HG03095 (cell line): ENCODE data around the gene CST7.
"Not testable (repeated sequence)": the region's sequence is repeated elsewhere in the genome, so short reads cannot be mapped to it uniquely, and the experiment has no call there.

ENCODE experiments used
- ATAC-seq: cut with Tn5 transposase; IDR thresholded peaks from one replicate; pipeline ENCODE4 v1.9.1; 2021; ENCODE audit warnings: moderate library complexity; ENCODE audit not compliant: unreplicated experiment

CST7 gene

DNA sequence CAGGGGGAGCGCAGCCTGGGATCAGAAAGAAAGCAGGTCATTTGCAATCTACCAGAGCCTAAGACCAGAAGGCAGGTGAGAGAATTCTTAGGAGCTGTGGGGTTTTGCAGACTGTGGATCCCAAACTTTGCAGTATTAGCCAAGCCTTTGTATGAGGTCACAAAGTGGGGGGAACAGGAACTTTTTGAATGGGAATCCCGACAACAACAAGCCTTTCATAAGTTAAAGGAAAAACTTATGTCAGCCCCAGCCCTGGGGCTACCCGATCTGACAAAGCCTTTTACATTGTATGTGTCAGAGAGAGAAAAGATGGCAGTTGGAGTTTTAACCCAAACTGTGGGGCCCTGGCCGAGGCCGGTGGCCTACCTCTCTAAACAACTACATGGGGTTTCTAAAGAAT, 19.8 kb upstream of the CST7 start:
- not testable (repeated sequence) for ATAC-seq

DNA sequence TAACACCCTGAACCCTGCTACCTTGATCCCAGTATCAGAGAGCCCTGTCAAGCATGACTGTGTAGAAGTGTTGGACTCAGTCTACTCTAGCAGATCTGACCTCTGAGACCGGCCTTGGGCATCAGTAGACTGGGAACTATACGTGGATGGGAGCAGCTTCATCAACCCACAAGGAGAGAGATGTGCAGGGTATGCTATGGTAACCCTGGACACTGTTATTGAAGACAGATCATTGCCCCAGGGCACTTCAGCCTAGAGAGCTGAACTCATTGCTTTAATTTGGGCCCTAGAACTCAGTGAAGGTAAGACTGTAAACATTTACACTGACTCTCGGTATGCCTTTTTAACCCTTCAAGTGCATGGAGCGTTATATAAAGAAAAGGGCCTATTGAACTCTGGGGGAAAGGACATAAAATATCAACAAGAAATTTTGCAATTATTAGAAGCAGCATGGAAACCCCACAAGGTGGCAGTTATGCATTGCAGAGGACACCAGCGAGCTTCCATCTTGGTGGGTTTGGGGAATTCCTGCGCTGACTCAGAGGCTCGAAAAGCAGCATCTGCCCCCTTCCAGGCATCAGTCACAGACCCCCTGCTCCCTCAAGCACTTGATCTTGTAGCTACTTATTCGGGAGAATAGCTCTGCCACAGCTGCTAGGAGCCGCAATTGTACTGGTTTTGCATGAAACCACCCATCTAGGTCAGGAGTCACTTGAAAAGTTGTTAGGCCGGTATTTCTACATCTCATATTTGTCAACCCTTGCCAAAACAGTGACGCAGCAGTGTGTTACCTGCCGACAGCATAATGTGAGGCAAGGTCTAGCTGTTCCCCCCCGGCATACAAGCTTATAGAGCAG, 19.0 kb upstream of the CST7 start:
- ATAC-seq = not testable (repeated sequence)

DNA sequence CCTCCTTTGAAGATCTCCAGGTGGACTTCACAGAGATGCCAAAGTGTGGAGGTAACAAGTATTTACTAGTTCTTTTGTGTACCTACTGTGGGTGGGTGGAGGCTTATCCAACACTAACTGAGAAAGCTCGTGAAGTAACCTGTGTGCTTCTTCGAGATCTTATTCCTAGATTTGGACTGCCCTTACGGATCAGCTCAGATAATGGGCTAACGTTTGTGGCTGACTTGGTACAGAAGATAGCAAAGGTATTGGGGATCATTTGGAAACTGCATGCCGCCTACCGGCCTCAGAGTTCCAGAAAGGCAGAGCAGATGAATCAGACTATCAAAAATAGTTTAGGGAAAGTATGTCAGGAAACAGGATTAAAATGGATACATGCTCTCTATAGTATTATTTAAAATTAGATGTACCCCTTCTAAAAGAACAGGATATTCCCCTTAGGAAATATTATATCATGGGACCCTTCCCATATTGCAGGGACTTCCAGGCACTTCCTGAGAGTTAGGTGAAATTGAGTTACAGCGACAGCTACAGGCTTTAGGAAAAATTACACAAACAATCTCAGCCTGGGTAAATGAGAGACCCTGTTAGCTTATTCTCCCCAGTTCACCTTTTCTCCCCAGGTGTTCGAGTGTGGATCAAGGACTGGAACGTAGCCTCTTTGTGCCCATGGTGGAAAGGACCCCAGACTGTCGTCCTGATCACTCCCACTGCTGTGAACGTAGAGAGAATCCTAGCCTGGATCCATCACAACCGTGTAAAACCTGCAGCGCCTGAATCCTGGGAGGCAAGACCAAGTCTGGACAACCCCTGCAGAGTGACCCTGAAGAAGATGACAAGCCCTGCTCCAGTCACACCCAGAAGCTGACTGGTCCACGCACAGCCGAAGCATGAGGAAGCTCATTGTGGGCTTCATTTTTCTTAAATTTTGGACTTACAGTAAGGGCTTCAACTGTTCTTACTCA, 18.1 kb upstream of the CST7 start:
- ATAC-seq = not testable (repeated sequence)

DNA sequence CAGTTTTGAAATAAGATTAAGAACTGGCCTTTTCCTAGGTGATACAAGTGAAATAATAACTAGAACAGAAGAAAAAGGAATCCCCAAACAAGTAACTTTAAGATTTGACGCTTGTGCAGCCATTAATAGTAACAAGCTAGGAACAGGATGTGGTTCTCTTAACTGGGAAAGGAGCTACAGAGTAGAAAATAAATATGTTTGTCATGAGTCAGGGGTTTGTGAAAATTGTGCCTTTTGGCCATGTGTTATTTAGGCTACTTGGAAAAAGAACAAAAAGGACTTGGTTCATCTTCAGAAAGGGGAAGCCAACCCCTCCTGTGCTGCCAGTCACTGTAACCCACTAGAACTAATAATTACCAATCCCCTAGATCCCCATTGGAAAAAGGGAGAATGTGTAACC, 17.2 kb upstream of the CST7 start:
- not testable (repeated sequence) for ATAC-seq

DNA sequence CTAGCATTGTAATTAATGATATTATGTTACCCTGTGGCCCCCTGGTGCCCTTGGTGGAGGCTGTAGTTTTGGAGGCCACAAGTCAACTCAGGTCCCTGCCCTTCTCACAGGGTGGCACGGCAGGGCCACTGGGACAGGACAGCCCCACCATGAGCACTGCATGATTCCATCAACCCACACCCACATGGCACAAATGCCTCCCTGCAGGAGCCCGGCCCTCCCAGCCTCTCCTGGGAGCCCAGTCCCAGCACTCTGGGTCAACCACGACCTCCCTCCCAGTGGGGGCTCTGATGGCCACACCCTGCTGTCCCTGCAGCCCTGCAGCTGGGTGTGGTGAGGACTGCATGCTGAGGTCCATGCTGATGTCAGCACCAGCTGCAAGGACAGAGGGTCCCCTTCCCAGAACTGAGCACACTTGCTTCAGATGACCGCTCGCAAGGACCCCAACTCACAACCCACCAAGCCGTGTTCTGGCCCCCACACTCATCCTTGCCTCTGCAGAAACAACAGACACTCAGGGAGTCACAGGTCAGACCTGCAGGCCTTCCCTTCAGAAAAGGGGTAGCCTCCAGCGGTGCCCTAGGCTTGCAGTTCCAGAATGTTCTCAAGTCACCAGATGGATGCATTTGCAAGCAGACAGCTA, 15.7 kb upstream of the CST7 start:
- ATAC-seq = no peak

DNA sequence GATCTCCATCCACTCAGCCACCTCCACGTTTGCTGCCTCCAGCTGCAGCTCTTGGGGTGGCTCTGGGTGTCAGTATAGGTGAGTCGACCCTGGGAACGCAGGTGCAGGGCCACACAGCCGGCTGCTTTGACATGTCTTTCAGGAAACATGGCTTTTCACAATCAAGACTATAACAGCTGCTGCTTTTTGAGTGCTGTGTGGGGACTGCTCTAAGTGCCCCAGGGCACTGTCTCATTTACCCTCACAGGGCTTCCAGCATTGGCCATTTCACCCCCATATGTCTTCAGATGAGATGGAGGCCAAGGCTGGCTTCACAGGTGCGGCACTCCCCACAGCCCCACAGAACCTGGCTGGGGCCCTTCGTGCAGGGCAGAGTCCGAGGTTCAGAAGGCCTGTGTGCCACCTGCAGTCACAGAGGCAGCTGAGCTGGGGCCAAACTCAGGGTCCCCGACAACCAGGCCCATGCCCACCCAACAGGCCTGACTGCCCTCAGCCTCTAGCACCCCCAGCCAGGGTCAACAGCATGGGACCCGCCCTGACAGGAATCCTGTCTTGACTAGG, 14.9 kb upstream of the CST7 start:
- no peak for ATAC-seq

DNA sequence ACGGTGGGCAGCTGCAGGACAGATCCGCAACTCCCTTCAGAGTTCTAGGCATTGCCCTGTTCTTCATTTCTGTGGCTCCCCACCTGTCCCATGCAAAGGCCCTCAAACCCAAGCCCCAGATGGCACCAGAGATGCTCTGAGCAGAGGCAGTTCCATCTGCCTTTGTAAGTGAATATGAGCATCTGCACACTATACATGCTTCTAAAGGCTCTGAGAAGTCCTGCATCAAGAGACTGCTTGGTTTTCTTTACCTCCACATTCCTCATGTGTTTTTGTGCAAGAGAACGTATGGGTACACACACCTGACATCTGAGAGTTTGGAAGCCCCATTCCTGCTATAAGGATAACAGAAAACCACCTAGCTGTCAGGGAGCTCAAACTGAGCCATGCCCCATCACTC, 14.4 kb upstream of the CST7 start:
- ATAC-seq = no peak

DNA sequence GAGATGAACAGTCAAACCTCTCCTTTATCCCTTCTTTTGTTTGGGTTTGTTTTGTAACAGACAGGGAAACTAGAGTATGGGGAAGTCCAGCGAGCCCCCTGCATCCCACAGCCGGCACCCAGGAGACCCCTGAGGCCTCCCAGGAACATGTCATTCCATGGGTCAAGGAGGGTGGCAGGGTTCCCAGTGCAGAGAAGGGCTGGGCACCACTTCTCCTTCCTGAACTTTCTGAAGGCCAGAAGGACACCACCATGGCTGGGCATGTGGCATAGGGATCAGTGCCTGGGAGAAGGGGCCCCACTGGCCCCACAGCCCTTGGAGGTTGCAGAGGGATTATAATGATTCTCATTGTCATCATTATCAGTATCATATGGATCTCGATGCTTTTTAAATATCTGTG, 13.9 kb upstream of the CST7 start:
- no peak for ATAC-seq

DNA sequence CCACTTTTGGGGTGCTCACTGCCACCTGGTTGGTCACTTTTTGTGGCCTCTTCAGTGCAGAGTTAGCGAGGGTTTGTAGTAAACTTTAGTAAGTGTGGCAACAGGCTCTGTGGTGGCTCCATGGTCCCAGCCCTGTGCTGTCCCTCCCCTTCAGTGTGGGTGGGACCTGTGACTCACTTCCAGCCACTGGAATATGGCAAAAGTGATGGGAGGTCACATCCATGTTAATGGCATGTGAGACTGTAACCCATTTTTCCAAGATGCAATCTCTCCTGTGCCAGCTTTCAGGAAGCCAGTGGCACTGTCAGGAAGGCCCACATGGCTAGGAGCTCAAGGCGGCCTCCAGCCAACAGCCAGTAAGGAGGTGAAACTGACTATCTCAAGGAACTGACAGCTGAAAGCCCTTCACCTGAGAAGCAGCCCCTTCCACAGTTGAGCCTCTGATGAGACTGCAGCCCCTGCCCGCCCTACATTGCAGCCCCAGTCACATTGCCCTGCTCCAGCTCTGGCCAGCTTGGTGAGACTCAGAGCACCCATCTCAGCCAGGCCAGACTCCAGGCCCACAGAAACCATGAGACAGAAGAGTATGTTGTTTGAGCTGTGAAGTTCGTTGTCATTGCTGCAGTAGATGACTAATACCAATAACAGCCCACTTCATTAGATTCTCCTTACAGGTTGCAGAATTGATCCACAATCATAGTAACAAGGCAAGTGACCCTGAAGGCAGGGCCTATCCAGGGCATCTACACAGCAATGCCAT, 13.1 kb upstream of the CST7 start:
- no peak for ATAC-seq

DNA sequence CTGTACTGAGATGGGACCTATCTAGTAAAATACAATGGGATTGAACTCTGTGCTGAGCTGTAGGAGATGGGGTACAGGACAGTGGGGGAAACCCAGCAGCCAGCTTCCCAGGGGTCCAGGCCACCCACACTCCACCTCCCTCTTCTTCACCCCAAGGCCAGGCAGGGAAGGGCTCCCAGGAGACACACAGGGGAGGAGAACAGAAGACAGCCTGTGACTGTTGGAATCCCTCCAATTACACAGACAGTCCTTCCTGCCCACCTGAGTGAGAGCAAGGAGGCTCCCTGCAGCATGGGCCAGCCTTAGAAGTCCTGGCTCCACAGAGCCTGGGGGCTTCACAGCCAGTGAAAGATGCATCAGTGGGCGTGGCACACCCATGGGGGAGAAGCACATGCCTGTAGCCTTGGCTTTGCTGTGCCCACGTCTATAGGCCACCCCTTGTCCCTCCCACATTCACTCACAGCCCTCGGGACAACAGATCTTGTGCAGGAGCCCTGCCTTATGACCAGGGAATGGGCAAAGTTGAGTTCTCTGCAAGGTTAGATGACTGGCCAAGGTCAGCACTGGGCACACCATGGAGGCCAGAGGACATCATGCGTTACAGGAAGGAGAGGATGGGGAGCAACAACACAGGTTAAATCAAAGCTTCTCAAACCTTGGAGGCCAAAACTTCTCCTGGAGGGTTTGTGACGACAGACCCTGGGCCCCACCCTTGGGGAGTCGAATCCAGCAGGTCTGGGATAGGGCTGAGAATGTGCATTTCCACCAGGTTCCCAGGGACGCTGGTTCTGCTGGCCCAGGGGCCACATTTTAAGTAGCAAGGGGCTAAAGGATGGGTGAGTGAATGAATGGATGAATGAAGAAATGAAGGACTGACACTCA, 12.3 kb upstream of the CST7 start:
- no peak for ATAC-seq

DNA sequence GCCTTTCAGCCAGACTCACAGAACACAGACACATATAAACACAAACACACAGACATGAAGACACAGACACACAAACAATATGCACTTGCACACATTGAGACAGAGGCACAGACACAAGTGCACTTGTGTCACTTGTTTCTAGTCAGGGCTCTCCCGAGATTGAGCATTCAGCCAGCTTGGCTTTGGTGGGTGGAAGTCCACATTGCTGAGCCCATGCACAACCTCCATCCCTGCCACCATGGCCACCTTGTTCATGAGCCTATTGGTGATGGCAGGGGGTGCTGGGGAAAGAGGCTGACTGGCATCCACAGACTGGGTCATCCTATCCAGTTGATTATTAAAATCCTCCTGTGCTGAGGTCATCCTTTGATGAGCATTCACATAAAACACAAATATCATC, 11.5 kb upstream of the CST7 start:
- no peak for ATAC-seq

DNA sequence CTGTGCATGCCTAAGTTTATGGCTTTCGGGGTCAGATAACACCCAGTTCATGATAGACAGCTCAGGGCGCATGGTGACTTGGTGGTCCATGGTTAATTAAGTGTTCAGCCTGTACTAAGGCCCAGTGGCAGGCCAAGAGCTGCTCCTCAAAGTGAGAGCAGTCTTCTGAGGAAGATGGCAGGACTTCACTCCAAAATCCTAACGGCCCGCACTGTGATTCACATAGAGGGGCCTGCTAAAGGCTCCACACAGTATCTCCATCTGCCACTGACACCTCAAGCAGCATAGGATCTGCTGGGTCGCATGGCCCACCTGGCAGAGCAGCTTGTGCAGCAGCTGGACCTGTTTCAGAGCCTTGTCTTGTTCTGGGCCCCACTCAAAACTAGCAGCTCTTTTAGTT, 10.6 kb upstream of the CST7 start:
- no peak for ATAC-seq

DNA sequence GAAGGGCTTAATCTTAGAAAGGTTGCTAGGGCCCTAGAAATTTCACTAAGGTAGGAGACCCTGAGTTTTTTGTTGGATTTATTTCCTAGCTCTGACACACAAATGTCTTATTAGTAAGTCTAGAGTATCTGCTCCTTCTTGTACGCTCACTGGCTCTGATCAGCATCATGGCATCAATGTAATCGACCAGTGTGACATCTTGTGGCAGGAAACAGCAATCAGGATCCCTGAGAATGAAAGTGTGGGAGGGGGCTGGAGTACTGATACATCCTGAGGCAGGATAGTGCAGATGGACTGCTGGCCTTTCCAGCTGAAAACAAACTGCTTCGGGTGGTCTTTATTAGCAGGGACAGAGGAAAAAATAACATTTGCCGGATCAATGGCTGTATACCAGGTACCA, 10.0 kb upstream of the CST7 start:
- ATAC-seq = no peak

DNA sequence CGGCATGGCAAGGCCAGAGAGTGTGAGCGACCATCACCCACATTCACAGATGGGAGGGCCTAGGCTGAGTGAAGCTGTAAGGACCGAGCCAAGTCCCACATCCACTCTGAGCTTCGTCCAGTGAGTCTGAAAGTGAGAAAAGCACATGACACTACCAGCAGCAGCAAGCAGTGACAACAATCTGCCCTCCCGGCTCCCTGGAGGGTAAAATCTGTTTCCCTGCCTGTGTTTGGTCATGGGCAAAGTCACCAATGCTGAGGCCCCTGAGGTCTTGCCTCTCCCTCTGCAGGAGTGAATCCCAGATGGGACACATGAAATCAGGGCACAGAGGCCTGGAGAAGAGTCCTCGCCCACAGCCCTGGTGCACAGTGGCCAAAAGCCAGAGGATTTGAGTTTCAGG, 6.4 kb upstream of the CST7 start:
- ATAC-seq = no peak

DNA sequence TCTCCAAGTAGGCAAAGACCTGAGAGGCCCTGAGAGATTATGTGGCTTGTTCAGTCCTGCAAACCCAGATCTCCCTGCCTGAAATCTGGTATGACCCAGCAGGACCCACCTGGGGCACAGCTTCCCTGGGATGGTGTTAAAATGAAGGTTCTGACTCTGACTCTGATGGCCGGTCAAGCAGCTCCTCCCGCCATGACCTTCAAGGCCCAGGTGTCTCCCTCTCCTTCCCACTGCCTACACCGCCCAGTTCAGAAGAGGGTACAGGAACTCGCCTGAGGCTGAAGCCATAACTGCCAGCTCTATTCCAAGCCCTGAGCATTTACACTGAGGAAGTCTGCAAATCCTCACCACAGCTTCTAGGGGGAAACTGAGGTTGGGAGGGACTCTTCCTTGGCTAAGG, 5.9 kb upstream of the CST7 start:
- ATAC-seq = no peak

DNA sequence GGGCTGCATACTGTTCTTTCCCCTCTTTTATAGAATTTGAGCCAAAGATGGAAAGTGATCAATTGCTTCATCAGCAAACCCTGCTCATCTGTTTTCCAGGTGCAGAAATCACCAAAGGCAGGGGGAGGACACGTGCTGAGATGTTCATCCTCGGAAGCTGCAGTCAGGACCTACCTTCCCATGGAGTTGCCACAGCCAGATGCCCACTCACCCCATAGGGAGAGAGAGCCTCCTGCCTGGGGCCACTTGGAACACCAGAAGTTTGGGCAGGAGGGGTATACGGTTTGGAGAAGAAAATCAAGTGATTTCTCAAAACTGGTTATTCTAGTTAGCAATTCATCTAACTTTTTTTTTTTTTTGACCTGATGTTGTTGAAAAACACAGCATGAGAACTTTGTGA, 5.3 kb upstream of the CST7 start:
- no peak for ATAC-seq

DNA sequence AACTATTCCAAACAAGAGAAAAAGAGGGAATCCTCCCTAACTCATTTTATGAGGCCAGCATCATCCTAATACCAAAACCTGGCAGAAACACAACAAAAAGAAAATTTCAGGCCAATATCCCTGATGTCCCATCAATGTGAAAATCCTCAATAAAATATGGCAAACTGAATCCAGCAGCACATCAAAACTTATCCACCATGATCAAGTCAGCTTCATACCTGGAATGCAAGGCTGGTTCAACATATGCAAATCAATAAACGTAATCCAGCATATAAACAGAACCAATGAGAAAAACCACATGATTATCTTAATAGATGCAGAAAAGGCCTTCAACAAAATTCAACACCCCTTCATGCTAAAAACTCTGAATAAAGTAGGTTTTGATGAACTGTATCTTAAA, 2.7 kb upstream of the CST7 start:
- ATAC-seq = not testable (repeated sequence)

DNA sequence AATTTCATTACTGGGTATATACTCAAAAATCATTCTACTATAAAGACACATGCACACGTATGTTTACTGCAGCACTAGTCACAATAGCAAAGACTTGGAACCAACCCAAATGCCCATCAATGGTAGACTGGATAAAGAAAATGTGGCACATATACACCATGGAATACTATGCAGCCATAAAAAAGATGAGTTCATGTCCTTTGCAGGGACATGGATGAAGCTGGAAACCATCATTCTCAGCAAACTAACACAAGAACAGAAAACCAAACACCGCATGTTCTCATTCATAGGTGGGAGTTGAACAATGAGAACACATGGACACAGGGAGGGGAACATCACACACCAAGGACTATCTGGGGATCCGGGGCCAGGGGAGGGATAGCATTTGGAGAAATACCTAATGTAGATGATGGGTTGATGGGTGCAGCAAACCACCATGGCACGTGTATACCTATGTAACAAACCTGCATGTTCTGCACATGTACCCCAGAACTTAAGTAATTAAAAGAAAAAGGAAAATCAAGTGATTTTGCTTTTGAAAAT, 602 bp upstream of the CST7 start:
- not testable (repeated sequence) for ATAC-seq

DNA sequence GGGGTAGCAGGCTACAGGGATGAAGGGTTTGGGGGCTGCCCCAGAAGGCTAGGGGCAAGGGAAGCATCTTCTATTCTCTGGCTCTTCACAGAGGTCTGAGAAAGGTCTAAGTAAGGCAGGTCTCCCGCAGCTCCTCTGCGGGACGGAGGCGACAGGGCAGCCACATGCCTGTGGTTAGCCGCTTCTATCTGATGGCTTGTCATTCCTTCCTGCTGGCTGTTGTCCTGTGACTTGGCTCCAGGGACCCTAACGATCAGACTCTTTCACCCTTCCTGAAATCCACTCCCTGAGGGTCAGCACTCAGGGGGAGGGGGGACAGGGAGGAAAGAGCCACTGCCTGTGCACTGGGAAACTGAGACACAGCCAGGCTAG, 673 bp downstream of the CST7 start:
- no peak for ATAC-seq
